HepG2 (cell line): ENCODE results near the gene PHACTR1. TPM values are rescaled to one million over a fixed set of nuclear protein-coding genes. Genes with fewer than 3 reads are reported as not detected.

Experiments used
- ATAC-seq: fragments of 200-7000 bp; cut with Tn5 transposase; 3 replicates; pipeline ENCODE4 v1.9.1; 2020; ENCODE audit warnings: mild to moderate bottlenecking, moderate library complexity
- BruUV-seq: library from RNA; stranded (reverse); fragments of 400-500 nt; replicated peaks from 2 replicates; lab custom pipeline; 2021; lab: Mats Ljungman, UMichigan
- CTCF ChIA-PET: fragments of 300-600 bp; formaldehyde crosslinking; extraction: SDS; loops from one replicate; lab custom pipeline; 2021; ENCODE audit warnings: low total read pairs, inconsistent platforms, low intra/inter-chr PET ratio; lab: Yijun Ruan, JAX
- POLR2A ChIA-PET: fragments of 350-600 bp; sonication (Branson Sonifier 250); formaldehyde crosslinking; loops from one replicate; lab custom pipeline; 2020; ENCODE audit warnings: antibody characterized with exemption, inconsistent platforms; lab: Yijun Ruan, JAX
- DNase-seq: peaks from one replicate; pipeline ENCODE4 v3.0.0-alpha.2; 2015; ENCODE audit warnings: low spot score
- FAIRE-seq: peaks from 3 replicates; lab custom pipeline; 2011; peaks lifted over from hg19 to GRCh38; lab: Jason Lieb, UNC
- H2AFZ ChIP-seq: one replicate; pipeline ENCODE4 v1.6.1; 2011; ENCODE audit warnings: low read length, inconsistent platforms
- H3K27ac ChIP-seq: fragments of 300-600 bp; 3 replicates; pipeline ENCODE4 v1.8.0; 2011; ENCODE audit warnings: mixed run types, mild to moderate bottlenecking, mixed read lengths, low read length, inconsistent platforms; ENCODE audit not compliant: insufficient read depth; ENCODE audit errors: extremely low read length
- H3K27me3 ChIP-seq, 2 experiments: fragments of 200-600 bp in 1 of 2; 2 replicates in 1 of 2; 3 replicates in 1 of 2; pipeline versions ENCODE4 v1.6.0 to v1.8.0; 2011; ENCODE audit warnings: low read length in 2 of 2, mild to moderate bottlenecking in 2 of 2, moderate library complexity in 2 of 2, inconsistent platforms in 1 of 2; ENCODE audit not compliant: insufficient read depth in 2 of 2, control insufficient read depth in 1 of 2
- H3K36me3 ChIP-seq, 2 experiments: fragments of 200-600 bp in 1 of 2; replicated peaks in 1 of 2; 2 replicates in 1 of 2; 3 replicates in 1 of 2; pipeline versions ENCODE4 v1.5.1 to v1.8.0; 2011; ENCODE audit warnings: low read length in 2 of 2, inconsistent platforms in 1 of 2; ENCODE audit not compliant: insufficient read depth in 2 of 2, control insufficient read depth in 1 of 2
- H3K4me1 ChIP-seq: 2 replicates; pipeline ENCODE4 v1.5.1; 2012; ENCODE audit warnings: low read length, inconsistent platforms; ENCODE audit not compliant: insufficient read depth
- H3K4me2 ChIP-seq: 2 replicates; pipeline ENCODE4 v1.6.0; 2011; ENCODE audit warnings: low read depth, low read length, inconsistent platforms
- H3K4me3 ChIP-seq, 3 experiments: fragments of 200-600 bp in 1 of 3; sonication (generic), shearing (Covaris generic) in 1 of 3; replicated peaks in 1 of 3; 2 replicates each; pipeline ENCODE4 v1.5.1; 2011 to 2016; ENCODE audit warnings: low read length in 3 of 3, inconsistent platforms in 2 of 3, low read depth in 2 of 3, mild to moderate bottlenecking in 2 of 3, control low read depth in 1 of 3, mixed read lengths in 1 of 3; ENCODE audit not compliant: insufficient read depth in 1 of 3
- H3K79me2 ChIP-seq: one replicate; pipeline ENCODE4 v1.6.1; 2011; ENCODE audit warnings: low read length, inconsistent platforms; ENCODE audit not compliant: insufficient read depth
- H3K9ac ChIP-seq: 2 replicates; pipeline ENCODE4 v1.6.0; 2011; ENCODE audit warnings: mild to moderate bottlenecking, low read depth, low read length, inconsistent platforms; ENCODE audit not compliant: insufficient read depth
- H3K9me3 ChIP-seq: 2 replicates; pipeline ENCODE4 v1.5.1; 2012; ENCODE audit warnings: mild to moderate bottlenecking, low read length
- H4K20me1 ChIP-seq: 2 replicates; pipeline ENCODE4 v1.6.0; 2011; ENCODE audit warnings: inconsistent platforms, mild to moderate bottlenecking, low read length, moderate library complexity; ENCODE audit not compliant: insufficient read depth
- EEA1 ChIP-seq: sonication (generic); formaldehyde crosslinking; IDR thresholded peaks from 2 replicates; pipeline ENCODE4 v1.5.1; 2020; ENCODE audit warnings: mild to moderate bottlenecking, missing genetic modification reagents, borderline replicate concordance
- MEIS1 ChIP-seq: sonication (generic); formaldehyde crosslinking; IDR thresholded peaks from 2 replicates; pipeline ENCODE4 v1.9.0; 2021; ENCODE audit warnings: mild to moderate bottlenecking, missing genetic modification reagents, moderate library complexity, borderline replicate concordance
- NONO ChIP-seq, 2 experiments: fragments of 450-650 bp in 1 of 2; sonication (generic) in 1 of 2; formaldehyde crosslinking in 1 of 2; IDR thresholded peaks in 1 of 2; conservative IDR thresholded peaks in 1 of 2; 2 replicates each; pipeline versions ENCODE4 v1.6.1 to v1.8.0; 2017 to 2022; ENCODE audit warnings: mild to moderate bottlenecking in 1 of 2, missing genetic modification reagents in 1 of 2, moderate library complexity in 1 of 2
- PBX3 ChIP-seq: sonication (generic); formaldehyde crosslinking; IDR thresholded peaks from 2 replicates; pipeline ENCODE4 v1.8.1; 2023; ENCODE audit warnings: missing genetic modification reagents, inconsistent platforms, borderline replicate concordance
- PRDM4 ChIP-seq: sonication (generic); formaldehyde crosslinking; IDR thresholded peaks from 2 replicates; pipeline ENCODE4 v1.9.0; 2021; ENCODE audit warnings: missing genetic modification reagents, borderline replicate concordance
- U2AF2 ChIP-seq: fragments of 200-400 bp; formaldehyde crosslinking; IDR thresholded peaks from 2 replicates; pipeline ENCODE4 v1.6.1; 2017; ENCODE audit warnings: low read depth, mild to moderate bottlenecking, low read length
- ZNF713 ChIP-seq: sonication (generic); formaldehyde crosslinking; IDR thresholded peaks from 2 replicates; pipeline ENCODE4 v1.4.0; 2020; ENCODE audit warnings: mild to moderate bottlenecking, missing genetic modification reagents
- ZNF749 ChIP-seq: sonication (generic); formaldehyde crosslinking; IDR thresholded peaks from 2 replicates; pipeline ENCODE4 v1.8.0; 2022; ENCODE audit warnings: mild to moderate bottlenecking, missing genetic modification reagents, moderate library complexity, borderline replicate concordance
- ZNF841 ChIP-seq: sonication (generic); formaldehyde crosslinking; IDR thresholded peaks from 2 replicates; pipeline ENCODE4 v1.8.1; 2023; ENCODE audit warnings: missing genetic modification reagents, borderline replicate concordance
- WGBS: methylation state at CpG from one replicate; pipeline ENCODE4 v1.1.6; 2017; ENCODE audit warnings: low lambda C conversion rate; 5-methylcytosine and 5-hydroxymethylcytosine counted together
- in situ Hi-C: cut with HindIII; loops from 2 replicates; pipeline ENCODE4 v1.10.0; 2017; ENCODE audit warnings: low pct_unique_long_range_greater_than_20kb; ENCODE audit not compliant: extremely low pct_ligation_motif_present
- intact Hi-C: fragments of 100-400 bp; cut with micrococcal nuclease; formaldehyde crosslinking; loops from one replicate; pipeline ENCODE4 v1.10.0; 2022; ENCODE audit not compliant: unreplicated experiment
- polyA plus RNA-seq, 8 experiments: library from polyadenylated mRNA; depleted of rRNA in 3 of 8; stranded (reverse) in 7 of 8; unstranded in 1 of 8; fragments of >200 nt; fragmentation: Illumina TruSeq in 4 of 8; extraction: Trizol in 4 of 8; gene quantifications; 2 replicates each; pipeline versions ENCODE4 v1.2.1 to v1.2.3, GENCODE V29; 2011 to 2016; ENCODE audit warnings: low read depth in 4 of 8, missing spikeins in 1 of 8, mixed read lengths in 1 of 8; ENCODE audit not compliant: insufficient read depth in 1 of 8
- total RNA-seq, 5 experiments: library from RNA; depleted of rRNA; stranded (reverse); fragments of >200 nt; fragmentation: Illumina TruSeq; extraction: Trizol; gene quantifications; 2 replicates each; pipeline ENCODE4 v1.2.3, GENCODE V29; 2016; ENCODE audit warnings: low read depth in 1 of 5

PHACTR1 gene
- total and polyA plus RNA-seq, 2 of the 13 experiments (the other 11 are each of a cell fraction or from before 2014, with no cell fraction given), result 0.09 TPM; not detected in 1

- no peaks in the 10 kb centered on the region for H3K36me3 ChIP-seq
- no peak overlapping the region for H3K9ac ChIP-seq
- no peaks in the 10 kb centered on the region for H3K9me3 ChIP-seq
- ChIA-PET POLR2A (no interaction called here), CTCF (no interaction called here)
- peaks cover 5 to 24% of the 10 kb centered on the region in 2 experiments; a peak in 3 of 5 replicates for H3K27me3 ChIP-seq
- intact Hi-C loops (no loop called here), in situ Hi-C loops (no loop called here)
- ATAC-seq (no peak), FAIRE-seq (no peak), DNase-seq (no peak)
- TF ChIP-seq PRDM4, result no peak
- TF ChIP-seq ZNF841, result no peak
- no peak for TF ChIP-seq ZNF713 (CRISPR knock-in tag)
- no peak for TF ChIP-seq U2AF2
- TF ChIP-seq MEIS1 (CRISPR knock-in tag), result no peak
- no peak for TF ChIP-seq PBX3 (CRISPR knock-in tag)
- TF ChIP-seq NONO (IDR thresholded peaks at IDR 0.05), result no peak
- no peak for TF ChIP-seq NONO (CRISPR knock-in tag; conservative IDR thresholded peaks at IDR 0.05)
- no peak for TF ChIP-seq EEA1 (CRISPR knock-in tag)
- TF ChIP-seq ZNF749, result no peak
- no peaks in the 10 kb centered on the region for H4K20me1 ChIP-seq
- WGBS, result 53% methylated on average over 2 of the region's 2 CpGs
- no peaks in the 10 kb centered on the region for H3K4me1 ChIP-seq
- no peak overlapping the region for H3K27ac ChIP-seq
- no peaks in the 10 kb centered on the region for H3K79me2 ChIP-seq
- H2AFZ ChIP-seq, result no peak overlapping the region
- no TSS peak for BruUV-seq
- H3K4me3 ChIP-seq, result no peak overlapping the region
- no peak overlapping the region for H3K4me2 ChIP-seq
These were observed 213.1 kb downstream of the PHACTR1 start for GRCh38 chr6:12929678-12930077.
